CD14-positive monocyte (primary cell): ENCODE data around the gene FUS. TPM values are rescaled to one million over a fixed set of nuclear protein-coding genes. Genes with fewer than 3 reads are reported as not detected.

Experiments used
- DNase-seq, 3 donors: peaks; one replicate each; pipeline ENCODE4 v3.0.0-alpha.2; 2011 to 2022
- H2AFZ ChIP-seq: 2 replicates; pipeline ENCODE4 v1.6.0; 2012; ENCODE audit warnings: mild to moderate bottlenecking, low read depth, low read length, inconsistent platforms; ENCODE audit not compliant: insufficient read depth, poor library complexity, severe bottlenecking
- H3K27ac ChIP-seq, 2 donors: 1 replicate in 1 of 2; 2 replicates in 1 of 2; pipeline ENCODE4 v1.5.1; 2012 to 2013; ENCODE audit warnings: low read length in 2 of 2, control low read depth in 1 of 2, inconsistent platforms in 1 of 2, low read depth in 1 of 2, mild to moderate bottlenecking in 1 of 2
- H3K27me3 ChIP-seq, 2 donors: one replicate each; pipeline versions ENCODE4 v1.6.0 to v1.6.1; 2011 to 2013; ENCODE audit warnings: low read length in 2 of 2; ENCODE audit not compliant: control insufficient read depth in 2 of 2, insufficient read depth in 2 of 2
- H3K36me3 ChIP-seq, 2 donors: replicated peaks in 1 of 2; 1 replicate in 1 of 2; 2 replicates in 1 of 2; pipeline versions ENCODE4 v1.5.1 to v1.6.1; 2012 to 2013; ENCODE audit warnings: low read length in 2 of 2, control low read depth in 1 of 2, inconsistent platforms in 1 of 2, mild to moderate bottlenecking in 1 of 2; ENCODE audit not compliant: insufficient read depth in 2 of 2, control insufficient read depth in 1 of 2
- H3K4me1 ChIP-seq, 2 donors: 1 replicate in 1 of 2; 2 replicates in 1 of 2; pipeline versions ENCODE4 v1.5.1 to v1.6.1; 2012 to 2013; ENCODE audit warnings: low read length in 2 of 2, control low read depth in 1 of 2, inconsistent platforms in 1 of 2, mild to moderate bottlenecking in 1 of 2, moderate library complexity in 1 of 2; ENCODE audit not compliant: insufficient read depth in 2 of 2, control insufficient read depth in 1 of 2
- H3K4me2 ChIP-seq: replicated peaks from 2 replicates; pipeline ENCODE3; 2012; ENCODE audit warnings: low read length, moderate library complexity, mild to moderate bottlenecking; ENCODE audit not compliant: poor library complexity, severe bottlenecking; ENCODE audit errors: extremely low read depth
- H3K4me3 ChIP-seq, 3 experiments: fragments of 200-600 bp in 1 of 3; sonication (generic) in 1 of 3; replicated peaks in 1 of 3; 1 replicate in 2 of 3; 2 replicates in 1 of 3; pipeline ENCODE4 v1.5.1; 2011 to 2013; ENCODE audit warnings: low read length in 3 of 3, mild to moderate bottlenecking in 3 of 3, control low read depth in 2 of 3, low read depth in 2 of 3, inconsistent platforms in 1 of 3, moderate library complexity in 1 of 3
- H3K79me2 ChIP-seq: 2 replicates; pipeline ENCODE4 v1.6.0; 2012; ENCODE audit warnings: mild to moderate bottlenecking, control low read depth, inconsistent platforms, low read length, moderate library complexity; ENCODE audit not compliant: insufficient read depth
- H3K9ac ChIP-seq: 2 replicates; pipeline ENCODE4 v1.6.0; 2017; ENCODE audit warnings: low read length, mild to moderate bottlenecking; ENCODE audit not compliant: insufficient read depth, poor library complexity, severe bottlenecking
- H3K9me3 ChIP-seq, 2 donors: replicated peaks in 1 of 2; 1 replicate in 1 of 2; 2 replicates in 1 of 2; pipeline versions ENCODE4 v1.5.1 to v1.6.1; 2012 to 2013; ENCODE audit warnings: low read length in 2 of 2, control low read depth in 1 of 2; ENCODE audit not compliant: control insufficient read depth in 1 of 2, insufficient read depth in 1 of 2
- H4K20me1 ChIP-seq: 2 replicates; pipeline ENCODE4 v1.6.0; 2012; ENCODE audit warnings: mild to moderate bottlenecking, low read length, control low read depth, moderate library complexity; ENCODE audit not compliant: insufficient read depth
- H3K27ac Mint-ChIP-seq, 7 donors: one replicate each; pipeline ENCODE4 v1.8.0; 2020; ENCODE audit warnings: mild to moderate bottlenecking in 7 of 7, mixed read lengths in 7 of 7, moderate library complexity in 6 of 7, inconsistent platforms in 2 of 7
- H3K27me3 Mint-ChIP-seq, 3 donors: one replicate each; pipeline ENCODE4 v1.8.0; 2021 to 2022; ENCODE audit warnings: low read depth in 3 of 3, mild to moderate bottlenecking in 3 of 3, mixed read lengths in 3 of 3, moderate library complexity in 3 of 3, inconsistent platforms in 1 of 3
- H3K36me3 Mint-ChIP-seq, 2 donors: one replicate each; pipeline ENCODE4 v1.8.0; 2020; ENCODE audit warnings: mixed read lengths in 2 of 2, inconsistent platforms in 1 of 2, mild to moderate bottlenecking in 1 of 2
- H3K4me1 Mint-ChIP-seq: one replicate; pipeline ENCODE4 v1.8.0; 2020; ENCODE audit warnings: mild to moderate bottlenecking, mixed read lengths
- H3K4me3 Mint-ChIP-seq, 2 donors: one replicate each; pipeline ENCODE4 v1.8.0; 2020; ENCODE audit warnings: mild to moderate bottlenecking in 2 of 2, mixed read lengths in 2 of 2, moderate library complexity in 1 of 2
- H3K9me3 Mint-ChIP-seq, 7 donors: one replicate each; pipeline ENCODE4 v1.8.0; 2020 to 2022; ENCODE audit warnings: mixed read lengths in 7 of 7, mild to moderate bottlenecking in 6 of 7, moderate library complexity in 6 of 7, inconsistent platforms in 2 of 7
- CTCF ChIP-seq: fragments of 200-600 bp; IDR thresholded peaks from one replicate; pipeline ENCODE4 v1.8.0; 2022; ENCODE audit warnings: antibody characterized with exemption, mild to moderate bottlenecking
- WGBS: methylation state at CpG from one replicate; pipeline ENCODE4 v1.1.5; 2013; ENCODE audit warnings: missing lambda C conversion rate; ENCODE audit not compliant: insufficient coverage; 5-methylcytosine and 5-hydroxymethylcytosine counted together
- intact Hi-C, 2 donors: fragments of 100-400 bp; cut with micrococcal nuclease; formaldehyde crosslinking; loops; one replicate each; pipeline versions ENCODE4 v1.15.0 to v1.15.1; 2023
- polyA plus RNA-seq, 3 donors: library from polyadenylated mRNA; depleted of rRNA in 1 of 3; unstranded in 2 of 3; stranded (reverse) in 1 of 3; fragments of 300-500 nt in 2 of 3; fragments of >200 nt in 1 of 3; fragmentation: Illumina TruSeq in 2 of 3; gene quantifications; 1 replicate in 2 of 3; 2 replicates in 1 of 3; pipeline ENCODE4 v1.2.3, GENCODE V29; 2012 to 2021

FUS gene
- polyA plus RNA-seq, 3 donors, result 54.9 to 246 (median 78.5) TPM

GRCh38 chr16:31133046-31133501, 46.9 kb upstream of the FUS start:
- no peaks in the 10 kb centered on the region for H3K27me3 ChIP-seq
- Mint-ChIP-seq H3K4me3 (no peak overlapping the region), H3K4me1 (peaks cover 55% of the 10 kb centered on the region), H3K36me3 (peaks cover 34 to 41% of the 10 kb centered on the region in 2 donors), H3K27ac (peak overlapping the region in 6 of 7 donors; percentile 3 to 89 (median 81)), H3K9me3 (no peaks in the 10 kb centered on the region), H3K27me3 (peaks cover 0 to 4% (median 1%) of the 10 kb centered on the region in 3 donors)
- intact Hi-C loops, result no loop called here
- TF ChIP-seq CTCF, result no peak
- H3K27ac ChIP-seq, result no peak overlapping the region
- H3K9ac ChIP-seq, result no peak overlapping the region
- H3K9me3 ChIP-seq, result no peaks in the 10 kb centered on the region
- H4K20me1 ChIP-seq, result no peaks in the 10 kb centered on the region
- H3K4me2 ChIP-seq, result no peak overlapping the region
- H3K4me1 ChIP-seq, result peaks cover 56 to 70% of the 10 kb centered on the region in 2 donors
- WGBS, result 94% methylated on average over 4 of the region's 6 CpGs
- H2AFZ ChIP-seq, result no peak overlapping the region
- no peak overlapping the region for H3K4me3 ChIP-seq
- DNase-seq, result no peak
- H3K79me2 ChIP-seq, result no peaks in the 10 kb centered on the region
- peaks cover 23 to 32% of the 10 kb centered on the region in 2 donors for H3K36me3 ChIP-seq

- Histone ChIP-seq H3K27me3 (no peaks in the 10 kb centered on the region), H3K79me2 (no peaks in the 10 kb centered on the region), H3K4me2 (peak overlapping the region; percentile 25), H3K9me3 (no peaks in the 10 kb centered on the region), H3K36me3 (peaks cover 23 to 32% of the 10 kb centered on the region in 2 donors), H2AFZ (no peak overlapping the region), H3K4me1 (peaks cover 45 to 63% of the 10 kb centered on the region in 2 donors), H3K9ac (no peak overlapping the region), H3K4me3 (peak overlapping the region in 1 of 3 experiments; percentile 8), H3K27ac (peak overlapping the region; percentile 22 to 65), H4K20me1 (no peaks in the 10 kb centered on the region)
- Mint-ChIP-seq H3K9me3 (no peaks in the 10 kb centered on the region), H3K4me3 (peak overlapping the region in 1 of 2 donors; percentile 46), H3K27me3 (peaks cover 0 to 1% (median 1%) of the 10 kb centered on the region in 3 donors), H3K36me3 (peaks cover 34 to 38% of the 10 kb centered on the region in 2 donors), H3K4me1 (peaks cover 48% of the 10 kb centered on the region), H3K27ac (peak overlapping the region; percentile 60 to 91 (median 82))
- 0% methylated on average over 2 of the region's 5 CpGs for WGBS
- TF ChIP-seq CTCF, result no peak
- intact Hi-C loops, result no loop called here
- peak; percentile 78 to 93 (median 82) for DNase-seq
Observed at GRCh38 chr16:31134091-31134571, 45.8 kb upstream of the FUS start.
